GM18868 (cell line): Measurements from ENCODE around the gene KRTAP6-2.

Source experiments
- ATAC-seq: cut with Tn5 transposase; IDR thresholded peaks from one replicate; pipeline ENCODE4 v1.9.1; 2021; ENCODE audit warnings: mild to moderate bottlenecking, moderate library complexity; ENCODE audit not compliant: unreplicated experiment

KRTAP6-2 gene

GRCh38 chr21:30577766-30578165 lies 20.9 kb downstream of the KRTAP6-2 start:
- no peak for ATAC-seq

GRCh38 chr21:30567617-30568016 lies 31.1 kb downstream of the KRTAP6-2 start:
- no peak for ATAC-seq

GRCh38 chr21:30563630-30564029 lies 35.1 kb downstream of the KRTAP6-2 start:
- ATAC-seq: no peak

- ATAC-seq: no peak
Measured at GRCh38 chr21:30563072-30563471, 35.6 kb downstream of the KRTAP6-2 start.

- no peak for ATAC-seq
Measured at GRCh38 chr21:30561957-30562356, 36.7 kb downstream of the KRTAP6-2 start.

GRCh38 chr21:30561264-30561895 lies 37.3 kb downstream of the KRTAP6-2 start, which contains the start of gene KRTAP19-7:
TSS of gene KRTAP19-7 (minus strand) at chr21:30561314. CDS start at chr21:30561289, 25 bp downstream.
- no peak for ATAC-seq

GRCh38 chr21:30555095-30555494 lies 43.6 kb downstream of the KRTAP6-2 start:
- no peak for ATAC-seq

GRCh38 chr21:30552782-30553181 lies 45.9 kb downstream of the KRTAP6-2 start:
- no peak for ATAC-seq
